Activated naive CD4-positive, alpha-beta T cell treated with anti-CD3 and anti-CD28 coated beads for 36 hours (primary cell): Measurements from ENCODE around the gene LRP8. TPM values are rescaled to one million over a fixed set of nuclear protein-coding genes. Genes with fewer than 3 reads are reported as not detected.
A peak's percentile ranks its signal among the peaks of the same experiment; 100 is the strongest.

Experiments
- CTCF ChIA-PET: fragments of 350-600 bp; sonication (Branson Sonifier 250); formaldehyde crosslinking; loops from one replicate; lab custom pipeline; 2021; ENCODE audit warnings: antibody characterized with exemption; lab: Charles Lee
- DNase-seq: peaks from one replicate; pipeline ENCODE4 v3.0.0-alpha.2; 2020
- H3K27ac Mint-ChIP-seq: one replicate; pipeline ENCODE4 v1.8.0; 2021; ENCODE audit warnings: mild to moderate bottlenecking, mixed read lengths
- H3K27me3 Mint-ChIP-seq: one replicate; pipeline ENCODE4 v1.8.0; 2021; ENCODE audit warnings: low read depth, mixed read lengths
- H3K36me3 Mint-ChIP-seq: one replicate; pipeline ENCODE4 v1.8.0; 2021; ENCODE audit warnings: low read depth, mixed read lengths
- H3K4me1 Mint-ChIP-seq: one replicate; pipeline ENCODE4 v1.8.0; 2021; ENCODE audit warnings: low read depth, mixed read lengths
- H3K4me3 Mint-ChIP-seq: one replicate; pipeline ENCODE4 v1.8.0; 2021; ENCODE audit warnings: mild to moderate bottlenecking, moderate library complexity, mixed read lengths
- H3K9me3 Mint-ChIP-seq: one replicate; pipeline ENCODE4 v1.8.0; 2021; ENCODE audit warnings: mixed read lengths
- intact Hi-C: fragments of 100-400 bp; cut with micrococcal nuclease; formaldehyde crosslinking; loops from one replicate; pipeline ENCODE4 v1.15.1; 2023
- total RNA-seq, 2 experiments: library from RNA; stranded (reverse); gene quantifications; one replicate each; pipeline ENCODE4 v1.2.3, GENCODE V29; 2021

Gene LRP8
- total RNA-seq, 2 experiments from 2014 or later = 27.7 to 32.9 TPM

DNA sequence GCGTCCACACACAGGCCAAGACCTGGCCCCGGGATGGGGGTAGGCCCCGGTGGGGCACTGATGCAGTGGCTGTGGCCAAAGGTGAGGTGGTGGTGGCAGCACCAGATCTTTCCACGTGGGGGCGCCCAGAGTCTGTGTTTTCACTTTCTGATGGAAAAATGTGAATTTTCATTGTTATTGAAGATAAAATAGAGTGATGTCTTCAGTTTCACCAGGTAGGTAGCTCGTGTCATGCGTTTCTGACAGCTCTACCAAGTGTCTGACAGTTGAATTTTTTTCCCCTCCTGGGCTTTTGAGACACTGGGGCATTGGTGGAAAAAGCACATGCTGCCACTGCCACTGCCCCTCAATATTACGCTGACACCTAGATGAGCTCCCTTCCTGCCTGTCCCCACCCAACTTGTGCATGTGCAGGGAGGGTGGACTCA lies 49.6 kb downstream of the LRP8 start:
- DNase-seq = peak; percentile 79
- H3K27ac Mint-ChIP-seq = no peak overlapping the region
- intact Hi-C loops = loop anchor here (1.0 to 5.0 kb wide), 3 partner anchors 49 to 195 kb away; partner anchors contain the start of gene LRP8
- H3K36me3 Mint-ChIP-seq = peaks cover 30% of the 10 kb centered on the region
- CTCF ChIA-PET = interaction anchor here (0.5 to 5.3 kb wide), 25 partner anchors 8 to 1524 kb away, joined by 3 to 111 read pairs (median 4); no protein-coding TSS in a partner anchor
- H3K9me3 Mint-ChIP-seq = no peaks in the 10 kb centered on the region
- no peaks in the 10 kb centered on the region for H3K27me3 Mint-ChIP-seq
- peaks cover 2% of the 10 kb centered on the region for H3K4me1 Mint-ChIP-seq
- no peak overlapping the region for H3K4me3 Mint-ChIP-seq

DNA sequence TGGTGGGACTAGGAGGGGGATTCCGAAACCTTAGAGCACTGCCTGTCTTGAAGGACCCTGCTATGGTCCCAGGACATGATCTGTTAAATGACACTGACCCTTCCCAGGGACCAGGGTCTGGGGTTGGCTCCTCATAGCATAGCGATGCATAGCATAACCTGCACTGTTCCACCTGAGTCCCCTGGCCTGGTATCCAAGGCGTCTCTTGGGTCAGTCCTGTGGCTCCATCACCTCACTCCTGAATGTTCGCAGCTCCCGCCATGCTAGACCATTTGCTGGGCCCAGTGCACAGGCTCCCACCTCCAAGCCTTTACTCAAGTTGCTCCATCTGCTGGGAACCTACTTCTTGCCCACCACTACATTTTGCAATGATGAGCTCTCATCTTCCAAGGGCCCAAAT lies 50.5 kb downstream of the LRP8 start:
- no peaks in the 10 kb centered on the region for H3K27me3 Mint-ChIP-seq
- H3K4me3 Mint-ChIP-seq = no peak overlapping the region
- no peak overlapping the region for H3K27ac Mint-ChIP-seq
- H3K9me3 Mint-ChIP-seq = no peaks in the 10 kb centered on the region
- H3K4me1 Mint-ChIP-seq = peaks cover 2% of the 10 kb centered on the region
- CTCF ChIA-PET = interaction anchor here (1.6 to 5.3 kb wide), 5 partner anchors 16 to 116 kb away, joined by 9 to 111 read pairs (median 9); no protein-coding TSS in a partner anchor
- DNase-seq = no peak
- intact Hi-C loops = loop anchor here (5.0 kb wide), 1 partner anchor 50 kb away; the partner anchor contains the start of gene LRP8
- peaks cover 37% of the 10 kb centered on the region for H3K36me3 Mint-ChIP-seq

DNA sequence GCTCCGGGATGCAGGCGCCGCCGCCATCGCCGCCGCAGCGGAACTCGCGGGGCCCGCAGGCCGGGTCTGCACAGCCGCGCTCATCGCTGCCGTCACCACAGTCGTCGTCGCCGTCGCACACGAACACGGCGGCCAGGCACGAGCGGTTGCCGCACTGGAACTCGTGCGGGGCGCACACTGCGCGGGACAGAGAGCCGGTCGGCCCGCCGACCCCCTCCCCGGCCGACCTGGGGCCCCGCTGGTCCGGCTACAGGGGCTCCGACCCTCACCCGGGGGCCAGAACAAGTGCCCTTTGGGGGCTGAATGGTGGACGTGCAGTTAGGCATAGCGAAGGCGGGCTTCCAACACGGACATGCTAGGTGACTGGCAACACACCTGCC lies 51.0 kb downstream of the LRP8 start:
- peaks cover 36% of the 10 kb centered on the region for H3K36me3 Mint-ChIP-seq
- no peak for DNase-seq
- H3K4me1 Mint-ChIP-seq = peaks cover 2% of the 10 kb centered on the region
- H3K27ac Mint-ChIP-seq = no peak overlapping the region
- H3K9me3 Mint-ChIP-seq = no peaks in the 10 kb centered on the region
- CTCF ChIA-PET = interaction anchor here (1.9 to 5.3 kb wide), 2 partner anchors 48 to 117 kb away, joined by 9 to 111 read pairs; no protein-coding TSS in a partner anchor
- H3K4me3 Mint-ChIP-seq = no peak overlapping the region
- intact Hi-C loops = loop anchor here (5.0 kb wide), 1 partner anchor 50 kb away; the partner anchor contains the start of gene LRP8
- no peaks in the 10 kb centered on the region for H3K27me3 Mint-ChIP-seq

DNA sequence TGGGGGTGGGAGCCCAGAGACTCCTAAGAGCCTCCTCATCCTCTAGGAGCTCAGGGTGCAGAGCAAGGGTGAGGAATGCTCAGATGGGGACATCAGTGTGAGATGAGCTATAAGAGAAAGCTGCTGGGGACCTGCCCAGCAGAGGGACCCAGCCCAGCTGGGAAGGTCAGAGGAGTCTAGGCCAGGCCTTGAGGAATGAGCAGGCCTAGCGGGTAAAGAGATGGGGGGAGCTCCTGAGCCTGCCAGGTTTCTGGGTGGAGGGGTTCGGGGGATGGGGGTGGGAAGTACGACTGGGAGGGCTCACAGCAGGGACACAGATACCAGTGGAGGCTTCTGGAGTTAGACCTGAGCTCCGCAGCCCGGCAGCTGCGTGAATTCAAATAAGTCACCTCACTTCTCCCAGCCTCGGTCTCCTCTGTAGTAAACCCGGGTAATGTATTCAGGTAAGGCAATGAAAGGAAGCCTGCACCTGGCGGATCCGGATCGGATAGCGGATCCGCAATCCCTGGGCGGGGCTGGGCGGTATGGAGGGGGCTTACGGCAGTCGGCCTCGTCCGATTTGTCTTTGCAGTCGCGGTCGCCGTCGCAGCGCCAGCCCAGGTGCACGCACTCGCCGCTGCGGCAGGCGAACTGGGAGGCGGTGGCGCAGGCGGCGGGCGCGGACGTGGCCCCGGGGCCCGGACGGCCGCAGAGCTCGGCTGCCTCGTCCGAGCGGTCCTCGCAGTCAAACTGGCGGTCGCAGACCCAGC lies 51.5 kb downstream of the LRP8 start:
- H3K4me3 Mint-ChIP-seq = no peak overlapping the region

DNA sequence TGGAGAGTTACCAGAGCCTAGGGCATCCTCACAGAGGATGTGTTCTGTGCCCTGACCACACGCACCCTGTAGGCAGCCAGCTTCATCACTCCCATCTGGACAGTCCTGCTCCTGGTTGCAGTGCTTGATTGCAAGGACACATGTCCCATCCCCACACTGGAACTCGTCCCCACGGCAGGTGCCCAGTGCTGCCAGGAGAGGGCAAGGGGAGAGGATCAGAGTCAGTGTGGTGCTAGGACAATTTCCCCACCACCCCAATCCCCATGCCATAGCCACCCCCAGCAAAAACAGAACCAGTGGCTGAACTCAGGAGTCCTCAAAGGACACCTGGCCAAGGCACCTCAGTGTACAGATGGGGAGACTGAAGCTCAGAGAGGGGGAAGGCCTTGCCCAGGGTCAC lies 52.3 kb downstream of the LRP8 start:
- H3K36me3 Mint-ChIP-seq = peaks cover 41% of the 10 kb centered on the region
- H3K4me1 Mint-ChIP-seq = peaks cover 2% of the 10 kb centered on the region
- DNase-seq = no peak
- H3K9me3 Mint-ChIP-seq = no peaks in the 10 kb centered on the region
- no peak overlapping the region for H3K4me3 Mint-ChIP-seq
- no peaks in the 10 kb centered on the region for H3K27me3 Mint-ChIP-seq
- H3K27ac Mint-ChIP-seq = no peak overlapping the region
- CTCF ChIA-PET = interaction anchor here (0.9 kb wide), 1 partner anchor 116 kb away, joined by 3 read pairs; no protein-coding TSS in a partner anchor
- intact Hi-C loops = loop anchor here (5.0 kb wide), 1 partner anchor 52 kb away; the partner anchor contains the start of gene LRP8

More for the DNA sequence above, 51.5 kb downstream of the LRP8 start:
- Mint-ChIP-seq H3K27ac (no peak overlapping the region), H3K4me1 (peaks cover 2% of the 10 kb centered on the region), H3K36me3 (peaks cover 35% of the 10 kb centered on the region), H3K27me3 (no peaks in the 10 kb centered on the region), H3K9me3 (no peaks in the 10 kb centered on the region)
- no peak for DNase-seq
- intact Hi-C loops = loop anchor here (5.0 kb wide), 1 partner anchor 51 kb away; the partner anchor contains the start of gene LRP8
- CTCF ChIA-PET = interaction anchor here (0.9 kb wide), 1 partner anchor 115 kb away, joined by 3 read pairs; no protein-coding TSS in a partner anchor

DNA sequence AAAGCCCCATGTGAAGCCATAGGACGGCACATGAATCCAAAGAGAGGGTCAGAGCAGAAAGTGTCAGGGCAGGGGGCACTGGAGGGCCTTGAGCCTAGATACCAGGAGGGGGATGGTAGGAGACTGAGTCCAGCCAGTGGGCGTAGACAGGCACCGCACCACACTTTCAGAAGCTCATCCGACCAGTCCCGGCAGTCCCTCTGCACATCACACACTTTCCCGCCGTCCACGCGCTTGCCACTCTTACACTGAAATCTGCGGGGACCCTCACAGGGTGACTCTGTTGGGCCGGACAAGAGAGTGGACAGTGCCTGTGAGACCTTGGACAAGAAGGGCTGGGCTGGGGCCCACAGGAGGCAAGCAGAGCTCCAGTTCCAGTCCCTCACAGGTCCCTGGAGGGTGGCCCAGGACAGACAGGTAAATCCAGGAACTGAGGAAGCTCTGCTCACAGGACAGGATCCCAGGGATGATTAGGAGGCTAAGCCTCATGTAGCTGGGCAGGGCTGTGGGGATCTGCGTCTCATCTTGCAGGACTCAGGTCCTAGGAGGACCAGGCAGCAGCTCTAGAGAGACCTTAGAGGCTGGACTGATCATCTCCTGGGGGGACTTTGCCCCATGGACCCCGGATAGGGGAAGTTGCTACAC lies 53.2 kb downstream of the LRP8 start:
- Mint-ChIP-seq H3K4me3 (no peak overlapping the region), H3K27me3 (no peaks in the 10 kb centered on the region), H3K4me1 (peaks cover 2% of the 10 kb centered on the region), H3K36me3 (peaks cover 45% of the 10 kb centered on the region), H3K9me3 (no peaks in the 10 kb centered on the region), H3K27ac (no peak overlapping the region)
- CTCF ChIA-PET = interaction anchor here (0.8 kb wide), 1 partner anchor 119 kb away, joined by 5 read pairs; no protein-coding TSS in a partner anchor
- intact Hi-C loops = loop anchor here (5.0 kb wide), 1 partner anchor 53 kb away; the partner anchor contains the start of gene LRP8
- DNase-seq = no peak

DNA sequence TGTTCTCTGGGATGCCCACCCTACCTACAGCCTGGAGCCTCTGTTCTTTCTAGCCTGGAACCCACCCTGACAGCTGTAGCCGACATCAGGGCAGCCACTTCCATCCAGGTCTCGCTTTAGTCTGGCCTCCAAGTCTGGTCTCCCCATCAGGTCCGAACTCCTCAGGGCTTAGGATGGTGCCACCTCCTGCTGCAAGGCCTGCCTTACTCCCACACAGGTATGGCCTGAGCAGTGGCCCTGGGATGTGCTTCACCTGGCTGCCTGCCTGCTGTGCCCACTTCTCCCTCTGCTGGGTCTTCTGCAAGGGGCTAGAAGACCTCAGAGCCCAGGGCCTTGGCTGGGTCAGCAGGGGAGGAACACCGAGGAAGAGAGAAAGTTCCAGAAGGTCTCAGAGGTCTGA lies 53.8 kb downstream of the LRP8 start:
- Mint-ChIP-seq H3K4me1 (peaks cover 2% of the 10 kb centered on the region), H3K36me3 (peaks cover 47% of the 10 kb centered on the region), H3K27me3 (no peaks in the 10 kb centered on the region), H3K4me3 (no peak overlapping the region), H3K27ac (no peak overlapping the region), H3K9me3 (no peaks in the 10 kb centered on the region)
- CTCF ChIA-PET = interaction anchor here (0.8 kb wide), 1 partner anchor 120 kb away, joined by 5 read pairs; no protein-coding TSS in a partner anchor
- DNase-seq = no peak
- intact Hi-C loops = no loop called here

DNA sequence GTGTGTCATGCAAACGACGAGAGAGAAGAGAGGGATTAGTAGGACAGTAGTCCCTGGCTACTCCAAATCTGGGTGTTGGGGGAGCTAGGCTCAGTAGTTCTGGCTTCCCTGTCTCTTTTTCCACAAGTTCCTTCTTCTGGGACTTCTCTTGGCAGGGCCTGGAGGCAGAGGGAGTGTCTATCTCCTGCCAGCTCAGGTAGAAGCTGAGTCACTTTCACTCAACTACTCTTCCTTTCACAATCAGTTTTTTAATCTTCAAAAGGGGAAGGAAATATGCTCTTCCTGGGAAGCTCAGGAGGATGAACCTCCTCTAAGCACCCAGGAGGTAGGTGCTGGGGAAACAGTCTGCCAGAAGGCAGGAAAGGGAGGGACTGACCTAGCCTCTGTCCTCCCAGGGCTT lies 54.3 kb downstream of the LRP8 start:
- no peak overlapping the region for H3K27ac Mint-ChIP-seq
- peaks cover 2% of the 10 kb centered on the region for H3K4me1 Mint-ChIP-seq
- DNase-seq = no peak
- intact Hi-C loops = no loop called here
- no peaks in the 10 kb centered on the region for H3K9me3 Mint-ChIP-seq
- H3K27me3 Mint-ChIP-seq = no peaks in the 10 kb centered on the region
- no peak overlapping the region for H3K4me3 Mint-ChIP-seq
- CTCF ChIA-PET = no interaction called here
- peaks cover 47% of the 10 kb centered on the region for H3K36me3 Mint-ChIP-seq

DNA sequence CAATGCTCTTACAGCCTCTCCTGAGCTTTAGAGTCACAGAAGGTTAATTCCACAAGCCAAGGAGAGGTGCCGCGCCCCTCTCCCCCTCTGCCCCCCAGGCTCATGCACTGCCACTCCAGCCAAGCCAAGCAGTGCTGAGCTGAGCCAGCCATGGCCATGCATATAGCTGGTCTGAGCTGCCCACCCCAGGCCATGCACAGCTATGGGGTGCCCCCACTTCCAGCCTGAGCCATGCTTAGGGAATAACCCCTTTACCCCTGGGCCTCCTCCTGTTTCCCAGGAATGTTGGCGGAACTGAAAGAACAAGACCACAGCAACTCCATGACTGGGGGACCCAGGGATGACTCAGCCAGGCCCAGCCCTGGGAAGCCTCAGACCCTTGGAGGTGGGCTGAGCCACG lies 55.5 kb downstream of the LRP8 start:
- Mint-ChIP-seq H3K27ac (no peak overlapping the region), H3K4me1 (no peaks in the 10 kb centered on the region), H3K27me3 (no peaks in the 10 kb centered on the region), H3K36me3 (peaks cover 37% of the 10 kb centered on the region), H3K4me3 (no peak overlapping the region), H3K9me3 (no peaks in the 10 kb centered on the region)
- intact Hi-C loops = no loop called here
- no peak for DNase-seq
- CTCF ChIA-PET = interaction anchor here (0.6 kb wide), 1 partner anchor 694 kb away, joined by 3 read pairs; no protein-coding TSS in a partner anchor

DNA sequence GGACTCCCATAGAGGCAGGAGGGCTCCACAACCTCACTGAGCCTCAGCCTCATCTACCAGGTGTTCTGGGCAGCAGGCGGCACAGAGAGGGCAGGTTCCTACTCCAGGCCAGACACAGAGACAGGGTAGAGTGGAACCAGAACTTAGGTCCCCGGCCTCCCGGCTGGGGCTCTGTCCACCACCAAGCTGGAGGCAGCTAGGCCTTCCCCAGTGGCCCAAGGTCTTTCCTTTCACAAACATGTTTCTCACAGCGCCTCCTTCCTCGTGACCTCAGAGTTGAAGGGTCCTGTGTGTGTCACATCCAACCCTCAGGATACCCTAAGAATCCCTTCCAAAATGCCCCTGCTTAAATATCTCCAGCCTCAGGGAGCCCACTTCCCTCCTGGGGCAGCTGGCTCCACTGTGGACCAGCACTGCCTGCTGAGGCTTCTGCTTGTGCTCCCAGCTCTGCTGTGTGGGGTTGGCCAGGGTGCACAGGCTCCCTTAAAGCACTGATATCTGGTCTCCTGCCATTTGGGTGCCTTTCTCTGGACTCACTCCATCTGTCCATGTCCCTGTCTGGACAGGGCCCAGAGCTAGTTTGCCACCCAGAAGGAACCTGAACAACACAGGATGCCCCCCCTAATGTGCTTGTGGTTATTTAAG lies 56.3 kb downstream of the LRP8 start:
- no peaks in the 10 kb centered on the region for H3K4me1 Mint-ChIP-seq
- H3K27me3 Mint-ChIP-seq = no peaks in the 10 kb centered on the region
- intact Hi-C loops = no loop called here
- peaks cover 35% of the 10 kb centered on the region for H3K36me3 Mint-ChIP-seq
- DNase-seq = no peak
- H3K4me3 Mint-ChIP-seq = no peak overlapping the region
- no peak overlapping the region for H3K27ac Mint-ChIP-seq
- no peaks in the 10 kb centered on the region for H3K9me3 Mint-ChIP-seq
- CTCF ChIA-PET = no interaction called here

DNA sequence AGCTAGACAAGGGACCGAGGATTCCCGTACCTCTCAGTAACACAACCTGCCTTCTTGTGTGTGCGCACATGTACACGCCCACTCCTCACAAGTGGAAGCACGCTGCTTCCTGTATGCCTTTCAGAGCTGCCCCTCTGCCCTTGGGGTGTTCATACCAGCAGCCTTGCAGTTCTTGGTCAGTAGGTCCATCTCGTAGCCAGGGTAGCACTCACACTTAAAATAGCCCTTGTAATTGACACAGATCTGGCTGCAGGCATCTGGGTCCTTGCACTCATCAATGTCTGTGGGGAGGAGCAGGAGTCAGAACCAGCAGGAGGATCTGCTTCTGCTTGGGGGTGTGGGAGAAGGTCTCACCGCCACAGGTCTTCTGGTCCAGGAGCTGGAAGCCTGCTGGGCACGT lies 57.0 kb downstream of the LRP8 start:
- H3K4me1 Mint-ChIP-seq = no peaks in the 10 kb centered on the region
- no peaks in the 10 kb centered on the region for H3K27me3 Mint-ChIP-seq
- H3K27ac Mint-ChIP-seq = no peak overlapping the region
- no peaks in the 10 kb centered on the region for H3K9me3 Mint-ChIP-seq
- H3K4me3 Mint-ChIP-seq = no peak overlapping the region
- CTCF ChIA-PET = interaction anchor here (0.8 to 1.6 kb wide), 2 partner anchors 8 to 54 kb away, joined by 3 to 5 read pairs; no protein-coding TSS in a partner anchor
- H3K36me3 Mint-ChIP-seq = peaks cover 39% of the 10 kb centered on the region
- no peak for DNase-seq
- intact Hi-C loops = no loop called here

DNA sequence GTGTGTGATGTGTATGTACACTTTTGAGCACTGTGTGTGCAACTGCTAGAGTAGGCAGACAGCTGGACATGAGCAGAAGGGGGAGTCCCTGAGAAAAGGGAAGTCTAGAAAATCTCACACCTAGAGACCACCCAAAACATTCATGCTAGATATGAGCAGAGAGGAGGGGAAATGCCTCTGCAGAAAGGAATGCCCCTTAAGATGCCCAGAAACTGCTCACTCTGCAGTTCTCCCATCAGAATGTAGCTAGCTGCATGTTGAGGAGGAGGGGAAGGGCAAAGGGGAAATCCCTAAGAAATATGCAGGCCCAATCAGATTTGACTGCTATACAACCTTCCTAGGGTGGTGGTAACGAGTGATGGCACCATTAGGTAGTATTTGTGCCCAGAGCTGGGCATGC lies 57.8 kb downstream of the LRP8 start:
- Mint-ChIP-seq H3K27ac (no peak overlapping the region), H3K4me1 (no peaks in the 10 kb centered on the region), H3K36me3 (peaks cover 42% of the 10 kb centered on the region), H3K4me3 (no peak overlapping the region), H3K9me3 (no peaks in the 10 kb centered on the region), H3K27me3 (no peaks in the 10 kb centered on the region)
- intact Hi-C loops = no loop called here
- CTCF ChIA-PET = interaction anchor here (1.6 kb wide), 1 partner anchor 8 kb away, joined by 5 read pairs; no protein-coding TSS in a partner anchor
- DNase-seq = no peak
